ENCODE data around the gene BMPR2.
"Not testable (repeated sequence)": the region's sequence is repeated elsewhere in the genome, so short reads cannot be mapped to it uniquely, and the experiment has no call there.

Gene BMPR2

DNA sequence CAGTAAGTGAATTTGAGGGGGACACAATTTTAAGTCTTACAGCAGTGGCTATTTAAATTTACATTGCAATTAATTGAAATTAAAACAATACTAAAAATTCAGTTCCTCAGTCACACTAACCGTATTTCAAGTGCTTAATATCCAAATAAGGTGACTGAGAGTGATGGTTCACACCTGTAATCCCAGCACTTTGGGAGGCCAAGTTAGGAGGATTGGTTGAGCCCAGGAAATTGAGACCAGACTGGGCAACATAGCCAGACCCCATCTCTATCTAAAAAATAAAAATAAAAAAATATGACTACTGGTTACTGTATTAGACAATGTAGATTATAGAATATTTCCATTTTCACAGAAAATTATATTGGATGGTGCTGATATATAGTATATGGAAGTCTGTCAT lies 79.0 kb downstream of the BMPR2 start:
- no peak for DNase-seq

DNA sequence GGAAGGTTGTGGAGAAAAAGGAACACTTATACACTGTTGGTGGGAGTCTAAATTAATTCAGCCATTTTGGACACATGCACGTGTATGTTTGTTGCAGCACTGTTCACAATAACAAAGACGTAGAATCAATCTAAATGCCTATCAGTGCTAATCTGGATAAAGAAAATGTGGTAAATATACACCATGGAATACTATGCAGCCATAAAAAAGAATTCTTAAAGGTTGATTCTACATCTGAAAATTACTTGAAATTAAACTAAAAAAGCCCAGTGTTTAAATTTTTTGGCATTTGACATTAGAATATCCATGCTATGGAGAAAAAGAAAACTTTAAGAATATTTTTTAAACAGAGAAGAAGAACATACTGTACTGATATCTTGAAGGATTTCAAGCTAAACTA lies 84.0 kb downstream of the BMPR2 start:
- no peak for DNase-seq

DNA sequence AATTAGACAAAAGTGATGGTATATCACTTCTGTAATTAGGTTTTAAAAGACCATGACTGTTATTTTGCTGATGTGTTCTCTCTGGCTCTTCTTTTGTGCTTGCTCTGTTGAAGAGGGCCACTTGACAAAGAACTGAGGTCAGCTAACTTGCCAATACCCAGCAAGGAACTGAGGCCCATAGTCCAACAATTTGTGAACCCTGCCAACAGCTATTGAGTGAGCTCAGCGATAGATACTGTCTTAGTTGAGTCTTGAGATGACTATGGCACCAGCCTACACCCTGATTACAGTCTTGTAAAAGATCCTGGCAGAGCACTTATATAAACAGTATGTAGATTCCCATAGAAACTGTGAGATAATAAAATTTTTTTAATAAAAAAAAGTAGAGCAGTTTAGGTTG lies 103.0 kb downstream of the BMPR2 start:
- no peak for DNase-seq

DNA sequence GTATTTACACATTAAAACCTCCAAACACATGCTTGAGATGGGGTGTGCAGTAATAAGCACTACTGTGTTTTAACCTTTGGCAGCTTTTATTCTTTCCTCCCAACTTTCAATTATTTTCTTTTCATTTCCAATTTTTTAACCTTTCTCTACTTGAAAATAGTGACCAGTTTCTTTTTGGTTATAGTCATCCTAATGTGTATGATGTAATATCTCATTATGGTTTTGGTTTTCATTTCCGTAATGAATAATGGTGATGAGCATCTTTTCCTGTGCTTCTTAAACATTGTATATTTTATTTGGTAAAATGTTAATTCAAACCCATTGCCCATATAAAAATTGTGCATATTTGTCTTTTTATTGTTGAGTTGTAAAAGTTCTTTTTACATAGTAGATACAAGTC lies 103.5 kb downstream of the BMPR2 start:
- DNase-seq: no peak

DNA sequence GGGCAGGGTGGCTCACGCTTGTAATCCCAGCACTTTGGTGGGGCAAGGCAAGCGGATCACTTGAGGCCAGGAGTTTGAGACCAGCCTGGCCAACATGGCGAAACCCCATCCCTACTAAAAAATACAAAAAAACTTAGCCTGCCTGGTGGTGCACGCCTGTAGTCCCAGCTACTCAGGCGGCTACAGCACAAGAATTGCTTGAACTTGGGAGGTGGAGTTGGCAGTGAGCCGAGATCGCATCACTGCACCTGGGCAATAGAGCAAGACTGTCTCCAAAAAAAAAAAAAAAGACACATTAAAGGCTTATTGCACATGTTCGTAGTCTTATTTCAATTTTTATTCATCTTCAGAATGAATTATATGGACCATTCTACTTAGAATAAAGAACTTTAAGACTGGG lies 110.2 kb downstream of the BMPR2 start:
- DNase-seq: no peak

DNA sequence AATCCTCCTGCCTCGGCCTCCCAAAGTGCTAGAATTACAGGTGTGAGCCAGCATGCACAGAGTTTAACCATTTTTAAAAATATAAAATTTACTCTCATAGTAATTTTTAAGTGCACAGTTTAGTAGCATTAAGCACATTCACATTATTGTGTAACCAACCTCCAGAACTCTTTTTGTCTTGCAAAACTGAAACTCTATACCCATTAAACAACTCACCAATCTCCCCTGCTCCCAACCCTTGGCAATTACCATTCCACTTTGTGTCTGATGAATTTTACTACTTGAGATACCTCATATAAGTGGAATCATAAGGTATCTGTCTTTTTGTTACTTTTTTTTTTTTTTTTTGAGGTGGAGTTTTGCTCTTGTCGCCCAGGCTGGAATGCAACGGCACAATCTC lies 112.5 kb downstream of the BMPR2 start:
- no peak for DNase-seq

DNA sequence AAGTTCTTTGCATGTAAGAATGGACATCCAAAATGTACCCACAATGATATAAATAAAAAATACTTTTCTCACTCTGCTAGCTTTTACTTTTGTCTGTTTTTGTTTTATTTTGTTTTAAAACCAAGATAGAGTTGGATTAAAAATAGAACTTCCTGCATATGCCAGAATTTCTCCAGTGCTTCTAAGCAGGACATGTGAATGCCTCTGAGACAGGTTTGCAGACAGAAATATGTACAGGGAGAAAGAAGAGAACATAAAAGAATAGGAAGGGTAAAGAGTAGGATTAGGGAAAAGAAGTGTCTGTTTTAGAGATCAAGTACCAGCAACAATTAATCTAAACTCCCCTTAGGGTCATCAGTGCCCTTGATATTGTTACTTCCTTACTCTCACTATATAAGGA lies 114.4 kb downstream of the BMPR2 start:
- DNase-seq: no peak

DNA sequence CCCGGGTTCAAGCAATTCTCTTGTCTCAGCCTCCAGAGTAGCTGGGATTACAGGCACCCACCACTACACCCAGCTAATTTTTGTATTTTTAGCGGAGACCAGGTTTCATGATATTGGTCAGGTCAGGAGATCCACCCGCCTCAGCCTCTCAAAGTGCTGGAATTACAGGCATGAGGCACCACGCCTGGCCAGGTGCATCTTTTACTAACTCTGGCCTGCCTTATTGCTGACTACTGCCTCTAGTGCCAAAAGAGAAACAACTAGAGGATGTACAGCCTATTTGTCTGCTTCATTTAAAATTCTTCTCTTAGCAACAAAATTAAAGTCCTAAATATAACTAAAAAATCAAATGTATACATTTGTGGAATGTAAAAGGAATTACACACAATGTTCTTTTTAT lies 115.4 kb downstream of the BMPR2 start:
- no peak for DNase-seq

DNA sequence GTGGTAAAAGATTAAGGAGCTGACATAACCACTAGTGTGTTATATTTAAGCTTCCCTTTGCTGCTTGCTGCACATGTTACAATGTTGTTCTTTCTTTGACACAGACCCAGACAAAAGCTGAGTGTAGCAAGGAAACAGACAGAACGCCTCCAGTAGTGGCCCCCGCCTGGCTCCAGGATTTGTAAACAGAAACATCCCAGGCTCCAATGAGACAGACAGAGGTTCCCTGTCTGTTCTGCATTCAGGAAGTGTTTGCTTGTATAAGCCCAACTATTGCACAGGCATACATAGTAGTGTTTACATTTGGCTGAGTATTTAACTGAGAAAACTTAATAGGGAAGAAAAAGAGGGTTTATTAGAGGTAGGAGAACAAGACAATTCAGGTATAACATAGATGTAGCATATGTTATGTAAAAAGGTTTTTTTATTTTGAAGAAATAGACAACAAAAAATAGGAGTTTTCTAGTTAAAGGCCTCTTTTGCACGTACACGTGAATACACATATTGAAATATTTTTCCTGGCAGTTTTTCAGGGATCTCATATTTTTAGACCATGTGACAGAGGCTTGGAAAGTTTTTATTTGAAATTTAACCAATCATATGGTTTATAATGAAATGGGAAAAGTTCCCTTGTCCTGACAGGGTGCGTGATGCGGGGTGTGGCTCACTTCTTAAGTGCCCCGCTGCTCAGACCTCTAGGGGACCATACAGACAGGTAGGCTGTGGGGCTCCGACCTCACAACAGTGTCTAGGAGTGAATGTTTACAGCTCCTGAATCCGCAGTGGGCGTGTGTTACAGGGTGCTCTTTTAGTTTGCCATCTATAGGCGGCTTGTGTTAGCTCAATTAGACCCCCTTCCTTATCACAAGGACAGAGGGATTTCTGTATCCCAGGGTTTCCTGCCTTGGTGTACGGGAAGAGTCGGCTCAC lies 118.4 kb downstream of the BMPR2 start:
- DNase-seq: no peak

DNA sequence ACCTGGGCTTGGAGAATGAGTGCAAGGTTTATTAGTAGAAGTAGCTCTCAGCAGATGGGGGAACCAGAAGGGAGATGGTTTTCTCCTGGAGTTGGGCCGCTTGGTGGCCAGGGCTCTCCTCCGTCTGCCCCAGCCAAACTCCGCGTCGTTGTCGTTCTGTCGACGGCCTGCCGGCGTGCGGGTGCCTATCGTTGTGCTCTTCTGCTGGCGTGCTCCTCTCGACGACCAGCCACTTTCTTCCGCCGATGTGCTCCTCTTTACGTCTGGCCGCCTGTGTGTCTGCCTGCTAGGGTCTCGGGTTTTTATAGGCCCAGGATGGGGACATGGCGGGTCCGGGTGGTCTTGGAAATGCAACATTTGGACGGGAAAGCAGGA lies 119.1 kb downstream of the BMPR2 start:
- DNase-seq: no peak

DNA sequence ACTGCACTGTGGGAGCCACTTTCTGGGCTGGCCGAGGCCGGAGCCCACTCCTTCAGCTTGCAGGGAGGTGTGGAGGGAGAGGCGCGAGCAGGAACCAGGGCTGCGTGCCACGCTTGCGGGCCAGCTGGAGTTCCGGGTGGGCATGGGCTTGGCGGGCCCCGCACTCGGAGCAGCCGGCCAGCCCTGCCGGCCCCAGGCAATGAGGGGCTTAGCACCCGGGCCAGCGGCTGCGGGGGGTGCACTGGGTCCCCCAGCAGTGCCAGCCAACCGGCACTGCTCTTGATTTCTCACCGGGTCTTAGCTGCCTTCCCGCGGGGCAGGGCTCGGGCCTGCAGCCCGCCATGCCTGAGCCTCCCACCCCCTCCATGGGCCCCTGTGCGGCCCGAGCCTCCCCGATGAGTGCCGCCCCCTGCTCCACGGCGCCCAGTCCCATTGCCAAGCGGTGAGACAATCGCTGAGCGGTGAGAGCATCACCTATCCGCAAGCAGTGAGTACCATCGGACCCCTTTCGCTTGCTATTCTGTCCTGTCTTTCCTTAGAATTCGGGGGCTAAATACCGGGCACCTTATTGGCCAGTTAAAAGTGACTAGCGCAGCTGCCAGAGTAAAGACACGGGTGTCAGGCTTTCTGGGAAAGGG lies 120.8 kb downstream of the BMPR2 start:
- DNase-seq: not testable (repeated sequence)

DNA sequence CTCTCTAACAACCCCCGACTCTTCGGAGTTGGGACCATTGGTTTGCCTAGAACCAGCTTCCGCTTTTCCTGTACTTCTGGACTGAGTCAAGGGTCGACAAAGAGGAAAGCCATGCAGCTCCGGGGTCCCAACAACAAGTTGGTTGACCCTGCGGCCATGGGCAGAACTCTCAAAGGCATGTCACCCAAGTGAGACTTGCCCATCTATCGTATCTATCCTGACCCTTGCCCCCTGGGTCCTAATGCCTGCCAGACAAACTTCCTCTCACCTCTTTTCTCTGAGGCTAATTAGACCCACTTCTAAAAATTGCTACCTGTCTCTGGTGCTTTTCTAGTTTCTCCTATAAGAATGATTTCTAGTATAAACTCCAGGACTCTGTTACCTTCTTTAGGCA lies 121.3 kb downstream of the BMPR2 start:
- DNase-seq: not testable (repeated sequence)

DNA sequence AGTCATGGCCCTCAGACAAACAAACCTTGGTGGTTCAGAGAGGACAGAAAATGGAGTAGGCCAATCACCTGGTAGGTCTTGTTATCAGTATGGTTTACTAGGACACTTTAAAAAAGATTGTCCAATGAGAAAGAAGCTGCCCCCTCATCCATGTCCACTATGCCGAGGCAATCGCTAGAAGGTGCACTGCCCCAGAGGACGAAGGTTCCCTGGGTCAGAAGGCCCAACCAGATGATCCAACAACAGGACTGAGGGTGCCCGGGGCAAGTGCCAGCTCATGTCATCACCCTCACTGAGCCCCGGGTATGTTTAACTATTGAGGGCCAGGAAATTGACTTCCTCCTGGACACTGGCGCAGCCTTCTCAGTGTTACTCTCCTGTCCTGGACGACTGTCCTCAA lies 123.7 kb downstream of the BMPR2 start:
- not testable (repeated sequence) for DNase-seq

DNA sequence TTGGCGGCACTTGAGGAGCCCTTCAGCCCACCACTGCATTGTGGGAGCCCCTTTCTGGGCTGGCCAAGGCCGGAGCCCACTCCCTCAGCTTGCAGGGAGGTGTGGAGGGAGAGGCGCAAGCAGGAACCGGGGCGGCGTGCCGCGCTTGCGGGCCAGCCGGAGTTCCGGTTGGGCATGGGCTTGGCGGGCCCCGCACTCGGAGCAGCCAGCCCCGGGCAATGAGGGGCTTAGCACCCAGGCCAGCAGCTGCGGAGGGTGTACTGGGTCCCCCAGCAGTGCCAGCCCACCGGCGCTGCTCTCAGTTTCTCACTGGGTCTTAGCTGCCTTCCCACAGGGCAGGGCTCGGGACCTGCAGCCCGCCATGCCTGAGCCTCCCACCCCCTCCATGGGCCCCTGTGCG lies 127.1 kb downstream of the BMPR2 start:
- not testable (repeated sequence) for DNase-seq

DNA sequence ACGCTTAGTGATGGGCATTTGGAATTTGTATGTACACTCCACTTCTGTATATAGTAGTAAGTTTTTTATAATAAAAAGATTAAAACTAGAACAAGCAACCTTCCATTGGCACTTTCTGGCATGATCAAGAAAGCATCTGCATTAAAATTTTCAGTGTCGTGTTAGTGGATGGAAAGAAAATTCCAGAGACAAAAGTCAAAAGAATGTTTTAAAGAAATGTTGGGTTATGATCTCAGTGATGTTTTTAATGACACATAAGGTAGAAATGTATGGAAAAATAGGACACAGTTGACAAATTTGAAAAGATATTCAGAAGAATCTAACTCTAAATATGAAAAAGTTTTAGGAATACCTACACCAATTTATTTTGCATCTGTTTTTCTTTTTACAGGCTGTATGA lies 132.6 kb downstream of the BMPR2 start:
- no peak for DNase-seq

DNA sequence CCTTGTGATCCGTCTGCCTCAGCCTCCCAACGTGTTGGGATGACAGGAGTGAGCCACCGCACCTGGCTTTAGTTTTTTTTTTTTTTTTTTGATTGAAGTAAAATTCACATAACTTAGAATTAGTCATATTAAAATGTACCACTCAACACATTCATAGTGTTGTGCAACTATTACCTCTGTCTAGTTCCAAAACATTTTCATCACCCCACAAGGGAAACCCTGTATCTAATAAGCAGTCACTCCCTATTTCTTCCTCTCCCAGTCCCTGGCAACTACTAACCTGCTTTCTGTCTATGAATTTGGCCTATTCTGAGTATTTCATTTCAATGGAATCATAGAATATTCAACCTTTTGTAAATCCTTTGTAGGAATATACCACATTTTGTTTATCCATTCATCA lies 134.8 kb downstream of the BMPR2 start:
- DNase-seq: no peak

DNA sequence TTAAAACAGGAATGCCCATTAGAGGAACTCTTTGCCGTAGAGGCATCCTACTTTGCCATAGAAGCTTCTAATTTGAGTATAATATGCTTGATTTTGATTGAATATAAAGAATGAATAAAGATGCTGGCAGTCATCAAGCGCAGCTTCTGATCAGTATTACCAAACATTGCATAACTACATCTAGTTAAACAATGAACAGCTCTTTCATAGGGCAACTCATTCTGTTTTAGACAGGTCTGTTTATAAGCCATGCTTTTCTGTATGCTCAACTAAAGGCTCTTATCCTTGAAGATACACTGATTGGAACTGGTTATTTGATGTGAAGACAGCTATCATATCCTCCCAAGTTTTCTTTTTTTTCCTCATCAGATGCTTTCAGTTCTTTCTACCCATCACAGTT lies 136.0 kb downstream of the BMPR2 start:
- DNase-seq: no peak

DNA sequence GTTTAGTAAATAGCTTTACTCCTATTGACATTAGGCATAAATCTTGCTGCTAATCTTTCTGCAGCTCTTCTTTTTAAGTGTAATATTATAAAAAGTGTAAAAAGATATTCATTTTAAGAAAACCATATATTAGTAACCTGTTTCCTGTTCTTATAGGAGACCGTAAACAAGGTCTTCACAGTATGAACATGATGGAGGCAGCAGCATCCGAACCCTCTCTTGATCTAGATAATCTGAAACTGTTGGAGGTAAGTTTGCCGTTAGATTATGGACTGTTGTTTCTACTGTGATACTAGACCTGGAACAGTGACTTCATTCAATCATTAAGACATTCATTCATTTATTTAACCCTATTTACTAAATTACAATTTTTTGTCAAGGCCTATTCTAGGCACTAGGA lies 138.6 kb downstream of the BMPR2 start:
- no peak for DNase-seq

DNA sequence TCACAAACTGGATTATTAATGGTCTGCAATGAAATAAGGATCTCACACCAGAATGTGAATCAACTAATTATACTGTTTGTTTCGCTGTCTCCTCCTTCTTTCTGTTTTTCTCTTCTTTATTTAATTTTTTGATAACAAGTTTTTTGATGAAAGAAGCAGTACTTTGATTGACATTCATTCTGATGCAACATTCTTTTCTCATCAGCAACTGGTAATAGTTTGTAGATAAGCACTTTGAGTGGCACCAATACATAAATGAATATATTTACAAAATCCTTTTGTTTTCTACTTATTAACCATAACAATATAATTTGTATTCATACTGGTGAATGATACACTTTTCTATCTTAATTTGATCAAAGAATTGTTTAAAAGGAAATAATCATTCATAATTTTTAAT lies 143.3 kb downstream of the BMPR2 start:
- DNase-seq: no peak

DNA sequence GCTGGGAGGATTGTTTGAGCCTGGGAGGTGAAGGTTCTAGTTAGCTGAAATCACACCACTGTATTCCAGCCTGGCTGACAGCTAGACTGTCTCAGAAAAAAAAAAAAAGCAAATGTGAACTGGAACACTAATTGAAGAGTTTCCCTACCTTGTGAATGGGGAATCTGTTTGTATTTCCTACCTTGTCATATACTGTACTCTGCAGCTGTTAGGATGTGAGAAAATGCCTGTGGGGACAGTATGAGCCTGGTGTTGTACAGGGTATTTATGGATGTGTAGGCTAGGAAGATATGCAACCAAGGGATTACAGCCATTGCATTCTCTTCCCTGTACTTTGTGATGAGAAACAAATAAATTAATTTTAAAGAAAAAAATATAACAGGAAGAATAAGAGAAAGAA lies 145.3 kb downstream of the BMPR2 start:
- no peak for DNase-seq

DNA sequence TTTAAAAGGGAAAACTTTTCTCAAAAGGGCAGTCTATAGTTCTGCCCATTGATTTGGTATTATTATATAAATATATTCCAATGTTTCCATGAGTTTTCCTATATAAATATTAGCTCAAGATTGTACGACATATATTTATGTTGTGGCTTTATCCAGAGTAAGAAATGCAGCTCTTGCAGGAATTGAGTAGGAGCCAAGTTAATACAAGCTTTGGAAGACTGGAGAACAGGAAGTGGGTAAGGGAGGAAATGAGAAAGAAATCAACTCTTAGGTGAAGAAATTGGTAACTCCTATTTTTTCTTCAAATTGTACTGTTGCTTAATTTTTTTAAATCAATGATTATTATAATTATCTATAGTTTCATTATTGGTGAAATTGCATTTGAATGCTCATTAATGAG lies 153.3 kb downstream of the BMPR2 start:
- no peak for DNase-seq

DNA sequence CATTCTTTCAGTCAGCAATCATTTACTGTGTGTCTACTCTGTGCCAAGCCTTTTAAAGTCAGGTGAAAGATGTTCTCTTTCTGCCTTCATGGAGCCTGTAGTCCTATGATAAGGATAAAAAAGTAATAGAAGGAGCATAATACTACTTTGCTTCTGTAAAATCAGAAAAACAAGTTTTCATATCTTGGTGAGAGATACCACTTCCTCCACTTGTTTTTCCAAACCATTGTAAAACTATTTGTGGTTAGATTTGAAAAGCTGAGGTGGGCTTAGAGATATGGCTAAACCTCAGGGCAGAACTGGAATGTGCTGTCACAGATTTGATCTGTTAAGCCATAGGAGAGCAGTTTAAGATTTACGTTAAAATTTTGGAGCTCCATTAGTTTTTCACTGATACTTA lies 153.9 kb downstream of the BMPR2 start:
- no peak for DNase-seq

DNA sequence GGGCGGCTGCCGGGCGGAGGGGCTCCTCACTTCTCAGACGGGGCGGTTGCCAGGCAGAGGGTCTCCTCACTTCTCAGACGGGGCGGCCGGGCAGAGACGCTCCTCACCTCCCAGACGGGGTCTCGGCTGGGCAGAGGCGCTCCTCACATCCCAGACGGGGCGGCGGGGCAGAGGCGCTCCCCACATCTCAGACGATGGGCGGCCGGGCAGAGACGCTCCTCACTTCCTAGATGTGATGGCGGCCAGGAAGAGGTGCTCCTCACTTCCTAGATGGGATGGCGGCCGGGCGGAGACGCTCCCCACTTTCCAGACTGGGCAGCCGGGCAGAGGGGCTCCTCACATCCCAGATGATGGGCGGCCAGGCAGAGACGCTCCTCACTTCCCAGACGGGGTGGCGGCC lies 159.2 kb downstream of the BMPR2 start:
- DNase-seq: not testable (repeated sequence)

DNA sequence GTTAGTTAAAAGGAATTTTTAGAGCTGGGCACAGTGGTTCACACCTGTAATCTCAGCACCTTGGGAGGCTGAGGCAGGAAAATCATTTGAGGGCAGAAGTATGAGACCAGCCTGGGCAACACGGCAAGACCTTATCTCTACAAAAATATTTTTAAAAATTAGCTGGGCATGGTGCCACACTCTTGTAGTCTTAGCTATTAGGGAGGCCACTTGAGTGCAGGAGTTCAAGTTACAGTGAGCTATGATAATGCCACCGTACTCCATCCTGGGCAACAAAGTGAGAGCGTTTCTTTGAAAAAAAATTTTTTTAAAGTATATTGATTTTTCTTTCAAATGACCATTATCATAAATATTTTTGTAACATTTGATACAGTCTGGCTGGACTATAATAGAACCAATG lies 165.0 kb downstream of the BMPR2 start:
- DNase-seq: no peak

DNA sequence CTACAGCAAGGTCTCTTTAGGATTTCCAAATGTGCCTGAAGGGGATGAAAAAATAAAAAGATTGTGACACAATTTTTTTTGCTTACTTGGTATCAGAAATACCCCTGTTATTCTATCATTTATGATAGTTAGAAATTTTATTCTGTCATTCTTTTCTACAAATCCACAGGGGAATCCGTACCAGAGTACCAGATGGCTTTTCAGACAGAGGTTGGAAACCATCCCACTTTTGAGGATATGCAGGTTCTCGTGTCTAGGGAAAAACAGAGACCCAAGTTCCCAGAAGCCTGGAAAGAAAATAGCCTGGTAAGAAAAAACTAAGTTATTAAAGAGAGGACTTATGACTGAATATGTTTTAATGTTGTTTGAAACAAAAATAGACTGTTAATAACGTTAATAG lies 166.0 kb downstream of the BMPR2 start:
- DNase-seq: no peak
